ENCODE measurements around the gene ROBO1. TPM values are rescaled to one million over a fixed set of nuclear protein-coding genes. Genes with fewer than 3 reads are reported as not detected.
"Not testable (repeated sequence)": the region's sequence is repeated elsewhere in the genome, so short reads cannot be mapped to it uniquely, and the experiment has no call there.

Gene ROBO1
- total RNA-seq, 2 experiments from 2014 or later, result 1.3 to 2.1 TPM

- H3K9me3 Mint-ChIP-seq (ENCODE audit: low read depth), result peaks cover 2% of the 10 kb centered on the region
Measured at GRCh38 chr3:78687520-78687919, 1080.3 kb downstream of the ROBO1 start.

GRCh38 chr3:78683284-78683683 is 1084.5 kb downstream of the ROBO1 start:
- CTCF ChIA-PET, result no interaction called here
- no peaks in the 10 kb centered on the region for H3K4me1 Mint-ChIP-seq
- DNase-seq (no peak), ATAC-seq (no peak)
- peaks cover 4% of the 10 kb centered on the region for H3K9me3 Mint-ChIP-seq (ENCODE audit: low read depth)
- intact Hi-C loops (cut with DNase I, micrococcal nuclease), result no loop called here
- H3K27ac Mint-ChIP-seq, result no peak overlapping the region
- no peak overlapping the region for H3K4me3 Mint-ChIP-seq
- POLR2A ChIA-PET, result no interaction called here
- H3K36me3 Mint-ChIP-seq (ENCODE audit: low read depth), result no peaks in the 10 kb centered on the region
- no peaks in the 10 kb centered on the region for H3K27me3 Mint-ChIP-seq

More at GRCh38 chr3:78687520-78687919, 1080.3 kb downstream of the ROBO1 start:
- H3K27me3 Mint-ChIP-seq, result no peaks in the 10 kb centered on the region
- POLR2A ChIA-PET, result no interaction called here
- H3K36me3 Mint-ChIP-seq (ENCODE audit: low read depth), result no peaks in the 10 kb centered on the region
- CTCF ChIA-PET, result no interaction called here
- H3K4me1 Mint-ChIP-seq, result no peaks in the 10 kb centered on the region
- no peak overlapping the region for H3K27ac Mint-ChIP-seq
- H3K4me3 Mint-ChIP-seq, result no peak overlapping the region
- DNase-seq (no peak), ATAC-seq (no peak)
- intact Hi-C loops (cut with DNase I, micrococcal nuclease), result no loop called here

GRCh38 chr3:78675119-78675805 is 1092.5 kb downstream of the ROBO1 start:
- H3K9me3 Mint-ChIP-seq (ENCODE audit: low read depth); H3K27ac Mint-ChIP-seq; CTCF ChIA-PET; H3K36me3 Mint-ChIP-seq (ENCODE audit: low read depth); H3K27me3 Mint-ChIP-seq; H3K4me1 Mint-ChIP-seq; intact Hi-C loops (cut with DNase I, micrococcal nuclease); ATAC-seq; DNase-seq; H3K4me3 Mint-ChIP-seq; POLR2A ChIA-PET: not testable (repeated sequence)

GRCh38 chr3:78670746-78671145 is 1097.1 kb downstream of the ROBO1 start:
- Mint-ChIP-seq H3K36me3 (ENCODE audit: low read depth) (no peaks in the 10 kb centered on the region), H3K27me3 (no peaks in the 10 kb centered on the region), H3K4me1 (no peaks in the 10 kb centered on the region), H3K27ac (no peak overlapping the region), H3K4me3 (no peak overlapping the region), H3K9me3 (ENCODE audit: low read depth) (no peaks in the 10 kb centered on the region)
- DNase-seq, result no peak
- ChIA-PET CTCF (no interaction called here), POLR2A (no interaction called here)
- intact Hi-C loops (cut with DNase I, micrococcal nuclease), result loop anchor here in 1 of 2 experiments (5.0 kb wide), 1 partner anchor 347 kb away; no protein-coding TSS in a partner anchor
- ATAC-seq, result no peak

- DNase-seq (no peak), ATAC-seq (no peak)
- no peaks in the 10 kb centered on the region for H3K36me3 Mint-ChIP-seq (ENCODE audit: low read depth)
- ChIA-PET POLR2A (no interaction called here), CTCF (no interaction called here)
- no peaks in the 10 kb centered on the region for H3K9me3 Mint-ChIP-seq (ENCODE audit: low read depth)
- no peak overlapping the region for H3K4me3 Mint-ChIP-seq
- intact Hi-C loops (cut with DNase I, micrococcal nuclease), result loop anchor here in 1 of 2 experiments (5.0 kb wide), 1 partner anchor 347 kb away; no protein-coding TSS in a partner anchor
- H3K4me1 Mint-ChIP-seq, result no peaks in the 10 kb centered on the region
- no peaks in the 10 kb centered on the region for H3K27me3 Mint-ChIP-seq
- no peak overlapping the region for H3K27ac Mint-ChIP-seq
Measured at GRCh38 chr3:78670094-78670493, 1097.7 kb downstream of the ROBO1 start.

GRCh38 chr3:78668302-78668701 is 1099.5 kb downstream of the ROBO1 start:
- Mint-ChIP-seq H3K36me3 (ENCODE audit: low read depth) (no peaks in the 10 kb centered on the region), H3K4me1 (no peaks in the 10 kb centered on the region), H3K9me3 (ENCODE audit: low read depth) (no peaks in the 10 kb centered on the region), H3K27ac (no peak overlapping the region), H3K4me3 (no peak overlapping the region), H3K27me3 (no peaks in the 10 kb centered on the region)
- intact Hi-C loops (cut with DNase I, micrococcal nuclease), result no loop called here
- ATAC-seq (no peak), DNase-seq (no peak)
- ChIA-PET CTCF (no interaction called here), POLR2A (no interaction called here)

- Mint-ChIP-seq H3K27me3 (no peaks in the 10 kb centered on the region), H3K4me1 (no peaks in the 10 kb centered on the region), H3K9me3 (ENCODE audit: low read depth) (no peaks in the 10 kb centered on the region), H3K4me3 (no peak overlapping the region), H3K27ac (no peak overlapping the region), H3K36me3 (ENCODE audit: low read depth) (no peaks in the 10 kb centered on the region)
- intact Hi-C loops (cut with DNase I, micrococcal nuclease), result no loop called here
- CTCF ChIA-PET, result no interaction called here
- no peak for ATAC-seq
- POLR2A ChIA-PET, result no interaction called here
- DNase-seq, result no peak
Measured at GRCh38 chr3:78666470-78666800, 1101.4 kb downstream of the ROBO1 start.

- Mint-ChIP-seq H3K9me3 (ENCODE audit: low read depth) (no peaks in the 10 kb centered on the region), H3K4me3 (no peak overlapping the region), H3K36me3 (ENCODE audit: low read depth) (no peaks in the 10 kb centered on the region), H3K4me1 (no peaks in the 10 kb centered on the region), H3K27me3 (no peaks in the 10 kb centered on the region), H3K27ac (no peak overlapping the region)
- POLR2A ChIA-PET, result no interaction called here
- ATAC-seq (no peak), DNase-seq (no peak)
- CTCF ChIA-PET, result interaction anchor here (0.7 kb wide), 1 partner anchor 134 kb away, joined by 3 read pairs; no protein-coding TSS in a partner anchor
- intact Hi-C loops (cut with DNase I, micrococcal nuclease), result no loop called here
Measured at GRCh38 chr3:78665776-78666469, 1101.9 kb downstream of the ROBO1 start.

- CTCF ChIA-PET, result interaction anchor here (0.7 to 1.4 kb wide), 2 partner anchors 135 to 370 kb away, joined by 3 read pairs; no protein-coding TSS in a partner anchor
- H3K4me1 Mint-ChIP-seq, result no peaks in the 10 kb centered on the region
- POLR2A ChIA-PET, result no interaction called here
- no peak overlapping the region for H3K27ac Mint-ChIP-seq
- no peak for ATAC-seq
- no peaks in the 10 kb centered on the region for H3K9me3 Mint-ChIP-seq (ENCODE audit: low read depth)
- no peak overlapping the region for H3K4me3 Mint-ChIP-seq
- no peaks in the 10 kb centered on the region for H3K36me3 Mint-ChIP-seq (ENCODE audit: low read depth)
- intact Hi-C loops (cut with DNase I, micrococcal nuclease), result no loop called here
- no peaks in the 10 kb centered on the region for H3K27me3 Mint-ChIP-seq
- DNase-seq, result no peak
Measured at GRCh38 chr3:78665101-78665500, 1102.7 kb downstream of the ROBO1 start.

GRCh38 chr3:78660957-78661356 is 1106.8 kb downstream of the ROBO1 start:
- Mint-ChIP-seq H3K9me3 (ENCODE audit: low read depth) (no peaks in the 10 kb centered on the region), H3K27me3 (no peaks in the 10 kb centered on the region), H3K27ac (no peak overlapping the region), H3K36me3 (ENCODE audit: low read depth) (no peaks in the 10 kb centered on the region), H3K4me1 (no peaks in the 10 kb centered on the region), H3K4me3 (no peak overlapping the region)
- ChIA-PET CTCF (interaction anchor here (0.6 to 0.7 kb wide), 2 partner anchors 373 to 975 kb away, joined by 3 read pairs; no protein-coding TSS in a partner anchor), POLR2A (no interaction called here)
- intact Hi-C loops (cut with DNase I, micrococcal nuclease), result loop anchor here (1.0 to 5.0 kb wide), 3 partner anchors 371 to 836 kb away; no protein-coding TSS in a partner anchor
- no peak for DNase-seq
- ATAC-seq, result no peak

GRCh38 chr3:78659386-78659987 is 1108.3 kb downstream of the ROBO1 start:
- CTCF ChIA-PET, result interaction anchor here (1.2 to 2.3 kb wide), 4 partner anchors 12 to 372 kb away, joined by 4 to 15 read pairs (median 4); no protein-coding TSS in a partner anchor
- Mint-ChIP-seq H3K4me3 (no peak overlapping the region), H3K36me3 (ENCODE audit: low read depth) (no peaks in the 10 kb centered on the region), H3K27me3 (no peaks in the 10 kb centered on the region), H3K27ac (no peak overlapping the region), H3K9me3 (ENCODE audit: low read depth) (no peaks in the 10 kb centered on the region), H3K4me1 (no peaks in the 10 kb centered on the region)
- POLR2A ChIA-PET, result no interaction called here
- intact Hi-C loops (cut with DNase I, micrococcal nuclease), result loop anchor here (2.0 kb wide), 2 partner anchors 373 to 701 kb away; no protein-coding TSS in a partner anchor
- no peak for ATAC-seq
- peak; percentile 42 for DNase-seq

GRCh38 chr3:78647726-78648125 is 1120.1 kb downstream of the ROBO1 start:
- intact Hi-C loops (cut with DNase I, micrococcal nuclease), result loop anchor here (5.0 to 10.0 kb wide), 5 partner anchors 213 to 1613 kb away; no protein-coding TSS in a partner anchor
- H3K27me3 Mint-ChIP-seq, result no peaks in the 10 kb centered on the region
- no peaks in the 10 kb centered on the region for H3K4me1 Mint-ChIP-seq
- no peak overlapping the region for H3K4me3 Mint-ChIP-seq
- no peaks in the 10 kb centered on the region for H3K9me3 Mint-ChIP-seq (ENCODE audit: low read depth)
- ATAC-seq (no peak), DNase-seq (no peak)
- ChIA-PET POLR2A (no interaction called here), CTCF (interaction anchor here (1.3 kb wide), 1 partner anchor 11 kb away, joined by 4 read pairs; no protein-coding TSS in a partner anchor)
- no peak overlapping the region for H3K27ac Mint-ChIP-seq
- H3K36me3 Mint-ChIP-seq (ENCODE audit: low read depth), result no peaks in the 10 kb centered on the region

Data from activated CD4-positive, alpha-beta T cell treated with anti-CD3 and anti-CD28 coated beads for 36 hours (primary cell).